Smooth muscle cell (in vitro differentiated cells): ENCODE results near the gene OR6Q1. TPM values are rescaled to one million over a fixed set of nuclear protein-coding genes. Genes with fewer than 3 reads are reported as not detected.

Experiments
- DNase-seq: peaks from one replicate; lab custom pipeline; 2025; ENCODE audit not compliant: unreplicated experiment; lab: John Stamatoyannopoulos, UW
- H2AFZ ChIP-seq: fragments of 200-600 bp; sonication (generic); 2 replicates; pipeline ENCODE4 v1.6.0; 2016; ENCODE audit warnings: antibody characterized with exemption, low read depth, mild to moderate bottlenecking
- H3F3A ChIP-seq: fragments of 200-600 bp; sonication (generic); 2 replicates; pipeline ENCODE4 v1.6.0; 2017; ENCODE audit warnings: antibody characterized with exemption, low read depth
- H3K27ac ChIP-seq: fragments of 200-600 bp; sonication (generic); 2 replicates; pipeline ENCODE4 v1.5.1; 2016; ENCODE audit warnings: low read depth, mild to moderate bottlenecking
- H3K27me3 ChIP-seq: fragments of 200-600 bp; sonication (generic); 2 replicates; pipeline ENCODE4 v1.6.1; 2016; ENCODE audit warnings: low read depth, mild to moderate bottlenecking
- H3K36me3 ChIP-seq: fragments of 200-600 bp; sonication (generic); 2 replicates; pipeline ENCODE4 v1.5.1; 2016; ENCODE audit warnings: low read depth
- H3K4me1 ChIP-seq: fragments of 200-600 bp; sonication (generic); 2 replicates; pipeline ENCODE4 v1.5.1; 2016; ENCODE audit warnings: low read depth
- H3K4me2 ChIP-seq: fragments of 200-600 bp; sonication (generic); 2 replicates; pipeline ENCODE4 v1.6.0; 2016; ENCODE audit warnings: mild to moderate bottlenecking
- H3K4me3 ChIP-seq: fragments of 200-600 bp; sonication (generic); 2 replicates; pipeline ENCODE4 v1.5.1; 2016; ENCODE audit warnings: mild to moderate bottlenecking
- H3K79me2 ChIP-seq: fragments of 200-600 bp; sonication (generic); 2 replicates; pipeline ENCODE4 v1.6.0; 2016; ENCODE audit warnings: low read depth, mild to moderate bottlenecking
- H3K9ac ChIP-seq: fragments of 200-600 bp; sonication (generic); 2 replicates; pipeline ENCODE4 v1.6.0; 2016; ENCODE audit warnings: low read depth
- H3K9me3 ChIP-seq: fragments of 200-600 bp; sonication (generic); replicated peaks from 2 replicates; pipeline ENCODE4 v1.5.1; 2016; ENCODE audit warnings: low read depth
- H4K20me1 ChIP-seq: fragments of 200-600 bp; sonication (generic); 2 replicates; pipeline ENCODE4 v1.6.0; 2016; ENCODE audit warnings: low read depth
- WGBS: methylation state at CpG from one replicate; pipeline ENCODE4 v1.1.7; 2016; ENCODE audit warnings: low lambda C conversion rate; 5-methylcytosine and 5-hydroxymethylcytosine counted together
- polyA plus RNA-seq: library from polyadenylated mRNA; unstranded; fragments of >200 nt; fragmentation: Nextera tagmentation; extraction: Ambion mirVana; gene quantifications from 2 replicates; pipeline ENCODE4 v1.2.1, GENCODE V29; 2016
- total RNA-seq: library from RNA; depleted of rRNA; stranded (reverse); fragments of >200 nt; gene quantifications from 2 replicates; pipeline ENCODE4 v1.2.3, GENCODE V29; 2014
- TF ChIP-seq, protein P1 (sequence below): fragments of 200-600 bp; sonication (generic); IDR thresholded peaks from 2 replicates; pipeline ENCODE4 v1.5.1; 2017; ENCODE audit warnings: borderline replicate concordance, mild to moderate bottlenecking, antibody characterized with exemption; ENCODE audit not compliant: insufficient read depth, poor library complexity, severe bottlenecking

OR6Q1 gene
- total and polyA plus RNA-seq, 2 experiments from 2014 or later, result not detected

DNA sequence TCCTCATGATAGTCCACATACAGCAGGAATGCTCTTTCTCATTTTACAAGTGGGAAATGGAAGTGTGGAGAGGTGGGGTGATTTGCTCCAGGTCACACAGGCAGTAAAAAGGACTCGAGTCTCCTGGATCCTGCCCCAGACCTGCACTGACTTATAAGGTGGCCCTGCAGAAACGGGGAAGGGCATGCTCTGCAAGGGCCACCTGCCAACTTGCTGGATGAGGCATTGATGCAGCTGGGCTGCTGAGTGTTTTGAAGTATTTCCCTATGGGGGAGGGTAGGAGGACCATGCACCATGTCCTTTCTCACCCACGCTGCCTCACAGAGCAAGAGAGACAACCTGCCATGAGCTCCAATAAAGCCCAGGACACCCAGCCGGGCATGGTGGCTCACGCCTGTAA lies 36.9 kb downstream of the OR6Q1 start:
- Histone ChIP-seq H3K4me1 (no peaks in the 10 kb centered on the region), H3K9ac (no peak overlapping the region), H3K4me2 (no peak overlapping the region), H3K36me3 (no peaks in the 10 kb centered on the region), H3K27ac (no peak overlapping the region), H2AFZ (no peak overlapping the region), H4K20me1 (no peaks in the 10 kb centered on the region), H3K4me3 (no peak overlapping the region), H3K79me2 (no peaks in the 10 kb centered on the region), H3K27me3 (no peaks in the 10 kb centered on the region), H3K9me3 (no peaks in the 10 kb centered on the region), H3F3A (no peaks in the 10 kb centered on the region)
- no peak for DNase-seq
- 85% methylated on average over 5 of the region's 5 CpGs for WGBS
- TF ChIP-seq, protein P1, sequence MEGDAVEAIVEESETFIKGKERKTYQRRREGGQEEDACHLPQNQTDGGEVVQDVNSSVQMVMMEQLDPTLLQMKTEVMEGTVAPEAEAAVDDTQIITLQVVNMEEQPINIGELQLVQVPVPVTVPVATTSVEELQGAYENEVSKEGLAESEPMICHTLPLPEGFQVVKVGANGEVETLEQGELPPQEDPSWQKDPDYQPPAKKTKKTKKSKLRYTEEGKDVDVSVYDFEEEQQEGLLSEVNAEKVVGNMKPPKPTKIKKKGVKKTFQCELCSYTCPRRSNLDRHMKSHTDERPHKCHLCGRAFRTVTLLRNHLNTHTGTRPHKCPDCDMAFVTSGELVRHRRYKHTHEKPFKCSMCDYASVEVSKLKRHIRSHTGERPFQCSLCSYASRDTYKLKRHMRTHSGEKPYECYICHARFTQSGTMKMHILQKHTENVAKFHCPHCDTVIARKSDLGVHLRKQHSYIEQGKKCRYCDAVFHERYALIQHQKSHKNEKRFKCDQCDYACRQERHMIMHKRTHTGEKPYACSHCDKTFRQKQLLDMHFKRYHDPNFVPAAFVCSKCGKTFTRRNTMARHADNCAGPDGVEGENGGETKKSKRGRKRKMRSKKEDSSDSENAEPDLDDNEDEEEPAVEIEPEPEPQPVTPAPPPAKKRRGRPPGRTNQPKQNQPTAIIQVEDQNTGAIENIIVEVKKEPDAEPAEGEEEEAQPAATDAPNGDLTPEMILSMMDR, result no peak

DNA sequence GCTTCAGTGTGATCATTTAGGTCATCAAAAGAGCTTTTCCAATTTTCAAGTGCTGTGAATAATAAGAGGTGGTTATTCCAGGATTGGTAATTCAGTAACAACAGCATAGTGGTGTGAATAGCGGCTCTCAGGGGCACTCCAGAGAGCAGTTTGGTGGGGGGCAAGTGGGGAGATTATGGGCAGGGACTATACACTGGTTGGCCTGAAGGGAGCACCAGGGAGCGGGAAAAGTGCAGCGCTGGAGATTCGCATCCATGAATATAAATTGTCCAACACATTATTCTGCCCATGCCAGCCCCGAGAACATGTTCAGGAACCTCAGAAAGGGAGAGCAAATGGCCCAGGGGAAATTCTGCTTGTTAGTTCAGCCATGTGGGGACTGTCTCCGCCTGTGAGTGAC lies 37.9 kb downstream of the OR6Q1 start:
- 83% methylated on average over 6 of the region's 6 CpGs for WGBS
- Histone ChIP-seq H3K4me2 (no peak overlapping the region), H3K27ac (no peak overlapping the region), H3K4me3 (no peak overlapping the region), H3K27me3 (no peaks in the 10 kb centered on the region), H3F3A (no peaks in the 10 kb centered on the region), H3K79me2 (no peaks in the 10 kb centered on the region), H3K4me1 (no peaks in the 10 kb centered on the region), H2AFZ (no peak overlapping the region), H4K20me1 (no peaks in the 10 kb centered on the region), H3K36me3 (no peaks in the 10 kb centered on the region), H3K9me3 (no peaks in the 10 kb centered on the region), H3K9ac (no peak overlapping the region)
- TF ChIP-seq, protein P1, result no peak
- no peak for DNase-seq

DNA sequence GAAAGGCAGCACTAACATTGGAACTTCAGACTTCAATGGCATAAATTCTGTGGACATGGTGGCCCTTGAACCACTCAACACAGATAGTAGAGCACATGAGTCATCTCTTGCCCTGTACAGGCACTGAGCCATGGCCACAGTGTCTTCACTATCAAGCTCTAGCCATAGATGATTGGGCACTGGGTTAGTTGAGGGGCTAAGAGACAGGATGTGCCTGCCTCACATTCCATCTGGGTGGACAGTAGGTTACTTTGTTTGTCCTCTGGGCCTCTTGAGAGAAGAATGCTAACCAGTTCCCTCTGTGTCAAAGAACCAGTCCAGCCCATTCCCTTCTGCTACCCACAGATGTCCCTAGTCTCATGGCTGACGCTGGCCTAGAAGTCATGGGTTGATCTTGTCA lies 39.8 kb downstream of the OR6Q1 start:
- H3K27ac ChIP-seq, result no peak overlapping the region
- H3K36me3 ChIP-seq, result no peaks in the 10 kb centered on the region
- DNase-seq, result no peak
- WGBS, result 91% methylated on average over 1 of the region's 1 CpG
- no peak overlapping the region for H3K4me2 ChIP-seq
- H3K79me2 ChIP-seq, result no peaks in the 10 kb centered on the region
- no peak overlapping the region for H3K4me3 ChIP-seq
- no peaks in the 10 kb centered on the region for H3F3A ChIP-seq
- no peaks in the 10 kb centered on the region for H3K9me3 ChIP-seq
- H3K27me3 ChIP-seq, result no peaks in the 10 kb centered on the region
- no peak overlapping the region for H2AFZ ChIP-seq
- H3K4me1 ChIP-seq, result no peaks in the 10 kb centered on the region
- H4K20me1 ChIP-seq, result no peaks in the 10 kb centered on the region
- TF ChIP-seq, protein P1, result no peak
- no peak overlapping the region for H3K9ac ChIP-seq

DNA sequence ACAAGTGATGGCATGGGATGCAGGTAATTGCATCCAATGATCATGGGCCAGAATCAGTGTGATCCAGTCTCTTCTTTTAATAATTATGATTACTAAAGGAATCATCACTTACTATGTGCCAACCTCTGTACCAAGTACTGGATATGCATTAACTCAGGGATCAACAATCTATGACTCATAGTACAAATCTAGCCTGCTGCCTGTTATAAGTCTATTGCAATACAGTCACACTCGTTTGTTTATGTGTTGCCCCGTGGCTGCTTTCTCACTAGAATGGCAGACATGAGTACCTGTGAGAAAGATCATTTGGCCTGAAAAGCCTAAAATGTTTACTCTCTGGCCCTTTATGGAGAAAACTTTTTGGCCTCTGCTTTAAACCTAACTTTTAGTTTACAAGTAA lies 45.0 kb downstream of the OR6Q1 start:
- H3K27me3 ChIP-seq, result no peaks in the 10 kb centered on the region
- no peak overlapping the region for H3K27ac ChIP-seq
- no peak overlapping the region for H3K9ac ChIP-seq
- H3K4me1 ChIP-seq, result no peaks in the 10 kb centered on the region
- H2AFZ ChIP-seq, result no peak overlapping the region
- WGBS, result 21% methylated on average over 2 of the region's 2 CpGs
- no peaks in the 10 kb centered on the region for H3K79me2 ChIP-seq
- TF ChIP-seq, protein P1, result no peak
- DNase-seq, result no peak
- no peaks in the 10 kb centered on the region for H4K20me1 ChIP-seq
- H3K36me3 ChIP-seq, result no peaks in the 10 kb centered on the region
- H3K4me3 ChIP-seq, result no peak overlapping the region
- no peak overlapping the region for H3K4me2 ChIP-seq
- no peaks in the 10 kb centered on the region for H3K9me3 ChIP-seq
- H3F3A ChIP-seq, result no peaks in the 10 kb centered on the region
